Stimulated activated CD4-positive, alpha-beta T cell treated with anti-CD3 and anti-CD28 coated beads, TNF-alpha, amount 100 ng/mL, for 24 hours (primary cell): ENCODE data around the gene SLC23A1.
"Not testable (repeated sequence)": the region's sequence is repeated elsewhere in the genome, so short reads cannot be mapped to it uniquely, and the experiment has no call there.

ENCODE experiments used
- DNase-seq, 3 experiments: peaks; one replicate each; pipeline ENCODE4 v3.0.0-alpha.2; 2020; ENCODE audit warnings: low read depth in 3 of 3

SLC23A1 gene

DNA sequence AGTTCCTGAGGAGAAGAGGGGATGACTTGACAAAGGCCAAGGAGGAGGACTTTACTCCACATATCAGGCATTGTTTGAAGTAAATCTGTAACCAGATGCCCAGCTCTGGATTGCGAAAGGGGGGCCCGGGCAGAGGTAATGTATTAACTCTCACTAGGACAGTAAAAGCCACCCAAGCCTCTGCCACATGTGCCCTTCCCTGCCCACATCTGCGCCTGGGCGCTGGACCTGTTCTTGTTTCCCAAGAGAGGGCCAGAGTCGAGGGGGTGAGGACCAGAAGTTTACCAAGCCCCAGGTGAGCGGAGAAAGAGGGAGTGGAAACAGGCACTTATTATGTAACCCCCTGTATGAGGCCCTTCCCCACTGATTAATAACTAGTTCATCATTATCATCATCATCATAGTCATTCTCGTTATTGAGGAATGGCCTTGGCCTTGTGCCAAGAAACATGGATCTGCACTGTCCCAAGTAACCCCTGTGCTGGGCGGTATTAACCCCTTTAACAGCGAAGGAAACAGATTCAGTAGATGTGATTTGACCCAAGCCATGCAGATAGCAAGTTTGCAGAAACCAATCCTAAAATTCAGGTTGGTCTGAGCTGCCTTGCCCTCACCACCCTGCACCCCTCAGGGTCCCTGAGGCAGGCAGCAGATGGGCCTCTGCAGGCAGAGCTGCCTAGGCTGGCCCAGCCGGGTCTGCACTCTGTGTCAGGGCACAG, at the start of gene SLC23A1:
Gene SLC23A1, minus strand, starts transcription at position 23 of the 718 bp plus-strand sequence. CDS start 44 bp downstream, outside the sequence.
- no peak for DNase-seq

DNA sequence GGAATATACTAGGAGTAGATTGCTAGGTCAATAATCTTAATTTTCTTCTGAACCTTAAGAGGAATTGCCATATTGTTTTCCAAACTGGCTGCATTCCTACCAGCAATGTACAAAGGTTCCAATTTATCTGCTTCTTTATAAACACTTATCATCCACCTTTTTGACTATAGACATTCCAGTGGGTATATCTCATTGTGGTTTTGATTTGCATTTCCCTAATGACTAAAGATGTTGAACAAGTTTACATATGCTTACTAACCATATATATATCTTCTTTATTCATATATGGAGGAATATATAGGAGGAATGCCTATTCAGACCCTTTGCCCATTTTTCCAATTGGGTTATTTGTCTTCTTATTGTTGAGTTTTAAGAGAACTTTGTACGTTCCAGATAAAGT, 48.6 kb upstream of the SLC23A1 start:
- DNase-seq = no peak

DNA sequence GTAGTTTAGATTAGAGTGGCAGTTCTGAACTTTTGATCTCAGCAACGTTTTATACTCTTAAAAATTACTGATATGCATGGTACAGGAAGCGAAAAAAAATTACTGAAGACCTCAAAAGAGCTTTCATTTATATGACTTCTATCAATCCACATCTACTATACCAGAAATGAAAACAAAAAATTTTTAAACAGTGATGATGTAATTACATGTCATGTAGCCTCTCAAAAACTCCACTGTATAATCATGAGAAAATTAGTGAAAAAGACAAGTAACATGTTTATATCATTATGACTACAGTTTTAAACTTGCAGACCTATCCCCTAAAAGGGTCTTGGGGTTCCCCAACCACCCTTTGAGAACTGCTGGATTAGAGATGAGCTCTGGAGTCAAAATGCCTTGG, 46.9 kb upstream of the SLC23A1 start:
- no peak for DNase-seq

DNA sequence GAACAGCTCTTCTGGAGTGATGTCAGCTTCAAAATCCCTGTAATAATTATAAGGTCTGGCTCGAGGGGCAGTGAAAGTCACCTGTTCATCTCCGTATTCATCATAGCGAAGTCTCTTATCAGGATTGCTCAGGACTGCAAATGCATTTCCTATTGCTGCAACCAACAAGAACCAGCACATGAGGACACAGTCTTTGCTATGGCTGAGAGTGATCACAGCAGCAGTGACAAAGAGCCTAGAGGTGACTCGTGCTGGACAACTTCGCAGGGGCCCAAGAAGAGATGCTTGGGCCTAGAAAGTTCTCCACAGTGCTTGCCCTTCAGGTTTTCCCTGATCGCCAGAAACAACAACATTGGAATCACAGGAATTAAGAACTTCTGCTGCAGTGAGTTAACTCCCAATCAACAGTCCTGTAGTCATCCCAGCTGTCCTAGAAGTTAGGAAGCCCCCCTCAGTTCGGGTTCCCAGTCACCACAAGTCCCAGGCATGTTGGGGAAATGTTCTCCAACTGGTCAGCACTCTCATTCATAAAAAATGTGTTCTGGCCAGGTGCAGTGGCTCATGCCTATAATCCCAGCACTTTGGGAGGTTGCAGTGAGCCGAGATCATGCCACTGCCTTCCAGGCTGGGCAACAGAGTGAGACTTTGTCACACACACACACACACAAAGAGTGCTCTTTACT, 43.2 kb upstream of the SLC23A1 start:
- no peak for DNase-seq

DNA sequence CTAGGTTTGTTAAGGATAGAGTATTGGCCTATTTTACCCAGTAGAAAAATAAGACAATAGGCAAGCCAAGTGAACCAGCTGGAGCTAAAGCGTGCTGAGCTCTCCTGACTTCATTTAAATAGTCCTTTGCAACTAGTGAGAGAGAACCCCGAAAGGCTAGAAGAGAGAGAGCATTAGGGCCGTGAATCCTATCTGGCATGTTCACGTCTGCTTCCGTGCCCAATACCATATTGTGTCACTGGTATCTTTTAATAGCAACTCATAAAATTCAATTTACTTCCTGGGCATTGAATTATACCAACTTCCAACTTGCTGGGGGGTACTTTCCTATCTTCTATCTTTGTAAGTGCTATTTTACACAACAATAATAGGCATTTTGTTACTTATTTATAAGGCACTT, 42.4 kb upstream of the SLC23A1 start:
- DNase-seq = no peak

- DNase-seq = peak in 1 of 3 experiments; percentile 55
Measured at GRCh38 chr5:139422307-139422893, 39.3 kb upstream of the SLC23A1 start.

- no peak for DNase-seq
Measured at GRCh38 chr5:139419226-139420192, 36.4 kb upstream of the SLC23A1 start.

DNA sequence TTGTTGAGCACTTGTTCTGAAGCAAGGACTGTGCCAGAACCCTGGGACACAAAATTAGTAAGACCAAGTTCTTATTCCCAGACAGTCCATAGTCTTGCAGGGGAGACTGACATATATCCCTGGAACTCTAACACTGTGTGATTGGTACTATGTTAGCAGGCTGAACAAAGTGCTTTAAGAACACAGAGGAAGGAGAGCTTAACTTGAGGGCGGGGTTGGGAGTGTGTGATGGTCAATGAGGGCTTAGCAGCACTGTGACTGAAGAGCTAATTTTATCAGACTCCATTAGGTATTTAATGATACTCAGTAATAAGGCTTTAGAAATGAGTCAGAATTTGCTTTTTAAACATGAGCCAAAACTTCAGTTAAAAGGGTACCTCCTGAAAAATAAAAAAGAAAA, 35.7 kb upstream of the SLC23A1 start:
- no peak for DNase-seq

GRCh38 chr5:139417214-139417613, 34.1 kb upstream of the SLC23A1 start:
- no peak for DNase-seq

- DNase-seq = no peak
Measured at GRCh38 chr5:139416651-139417050, 33.6 kb upstream of the SLC23A1 start.

DNA sequence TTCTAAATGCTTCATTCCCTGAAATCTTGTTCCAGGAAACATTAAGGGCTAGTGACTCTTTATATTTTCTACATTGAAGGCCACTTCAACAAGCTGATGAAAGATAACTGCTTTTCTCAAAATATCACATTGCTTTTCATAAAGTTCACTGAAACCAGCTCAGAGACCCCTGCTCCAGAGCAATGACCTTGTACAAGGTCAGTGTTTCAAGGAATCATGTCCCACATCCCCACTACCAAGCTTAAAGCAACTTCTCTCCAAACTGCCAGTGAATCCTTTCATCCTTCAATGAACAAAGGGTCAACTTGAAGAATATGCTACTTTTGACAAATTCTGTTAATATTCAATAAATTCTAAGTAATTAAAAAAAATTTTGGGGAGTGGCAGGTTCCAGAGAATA, 32.8 kb upstream of the SLC23A1 start:
- DNase-seq = no peak

- peak in 1 of 3 experiments; percentile 44 for DNase-seq
Measured at GRCh38 chr5:139415221-139415861, 32.2 kb upstream of the SLC23A1 start.

GRCh38 chr5:139414581-139415130, 31.6 kb upstream of the SLC23A1 start:
- DNase-seq = no peak

DNA sequence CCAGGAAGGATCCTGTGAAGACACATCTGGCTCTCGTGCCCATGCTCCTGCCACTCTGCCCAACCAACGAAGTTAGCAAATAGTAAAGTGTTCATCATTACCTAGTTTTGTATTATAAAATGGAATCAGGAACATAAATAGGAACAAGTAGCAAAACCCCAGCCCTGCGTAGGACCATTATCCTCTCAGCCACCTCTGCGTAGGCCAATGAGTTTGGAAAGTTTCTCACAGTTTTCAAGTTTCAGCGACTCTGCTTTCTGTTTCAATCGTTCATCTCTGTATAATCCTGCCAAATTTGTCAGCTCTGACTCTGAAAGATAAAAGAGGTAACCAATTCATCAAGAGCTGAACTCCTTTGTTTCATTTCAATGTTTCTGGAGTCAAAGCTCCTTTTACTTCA, 30.9 kb upstream of the SLC23A1 start:
- no peak for DNase-seq

DNA sequence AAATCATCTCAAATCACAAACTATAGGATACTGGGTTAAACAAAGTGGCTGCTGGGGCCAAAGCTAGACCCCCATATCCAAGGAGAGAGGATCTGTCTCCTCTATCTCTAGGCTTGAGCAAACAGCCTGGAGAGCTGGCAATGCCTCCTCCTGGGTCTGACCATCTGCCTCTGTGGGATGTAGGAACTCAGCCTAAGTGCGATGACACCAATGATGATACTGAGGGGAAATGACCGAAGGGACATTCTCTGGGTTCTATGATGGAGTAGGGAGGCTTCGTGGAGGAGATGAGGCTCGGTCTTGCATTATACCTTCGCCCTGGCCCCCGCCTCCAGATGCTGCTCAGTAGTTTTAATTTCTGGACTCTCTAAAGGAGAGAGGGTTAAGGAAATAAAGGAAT, 30.1 kb upstream of the SLC23A1 start:
- no peak for DNase-seq

GRCh38 chr5:139410993-139411828, 28.1 kb upstream of the SLC23A1 start:
- DNase-seq = no peak

GRCh38 chr5:139410121-139410992, 27.3 kb upstream of the SLC23A1 start:
- DNase-seq = no peak

GRCh38 chr5:139409116-139409515, 26.0 kb upstream of the SLC23A1 start:
- DNase-seq = not testable (repeated sequence)

- no peak for DNase-seq
Measured at GRCh38 chr5:139408191-139408590, 25.1 kb upstream of the SLC23A1 start.
